Measurements from ENCODE around the gene ADAMTSL3.

GRCh38 chr15:83835479-83835878 lies 181.6 kb downstream of the ADAMTSL3 start:
- no peak for TF ChIP-seq POLR2A (IDR thresholded peaks at IDR 0.05)
- TF ChIP-seq, protein P1, sequence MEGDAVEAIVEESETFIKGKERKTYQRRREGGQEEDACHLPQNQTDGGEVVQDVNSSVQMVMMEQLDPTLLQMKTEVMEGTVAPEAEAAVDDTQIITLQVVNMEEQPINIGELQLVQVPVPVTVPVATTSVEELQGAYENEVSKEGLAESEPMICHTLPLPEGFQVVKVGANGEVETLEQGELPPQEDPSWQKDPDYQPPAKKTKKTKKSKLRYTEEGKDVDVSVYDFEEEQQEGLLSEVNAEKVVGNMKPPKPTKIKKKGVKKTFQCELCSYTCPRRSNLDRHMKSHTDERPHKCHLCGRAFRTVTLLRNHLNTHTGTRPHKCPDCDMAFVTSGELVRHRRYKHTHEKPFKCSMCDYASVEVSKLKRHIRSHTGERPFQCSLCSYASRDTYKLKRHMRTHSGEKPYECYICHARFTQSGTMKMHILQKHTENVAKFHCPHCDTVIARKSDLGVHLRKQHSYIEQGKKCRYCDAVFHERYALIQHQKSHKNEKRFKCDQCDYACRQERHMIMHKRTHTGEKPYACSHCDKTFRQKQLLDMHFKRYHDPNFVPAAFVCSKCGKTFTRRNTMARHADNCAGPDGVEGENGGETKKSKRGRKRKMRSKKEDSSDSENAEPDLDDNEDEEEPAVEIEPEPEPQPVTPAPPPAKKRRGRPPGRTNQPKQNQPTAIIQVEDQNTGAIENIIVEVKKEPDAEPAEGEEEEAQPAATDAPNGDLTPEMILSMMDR (IDR thresholded peaks at IDR 0.05): no peak
